ENCODE results near the gene DIS3L2.

- TF ChIP-seq EZH2 (IDR thresholded peaks at IDR 0.05; ENCODE audit: low read depth, unreplicated experiment), result no peak
- TF ChIP-seq CTCF (conservative IDR thresholded peaks at IDR 0.05; ENCODE audit: low read depth in 2 of 2), result no peak
- TF ChIP-seq JUNB (IDR thresholded peaks at IDR 0.05; ENCODE audit: unreplicated experiment), result no peak
- no peak for TF ChIP-seq REST (IDR thresholded peaks at IDR 0.05; ENCODE audit: unreplicated experiment)
- no peak for TF ChIP-seq POLR2AphosphoS5 (IDR thresholded peaks at IDR 0.05; ENCODE audit: low read depth)
- TF ChIP-seq EZH2phosphoT487 (IDR thresholded peaks at IDR 0.05; ENCODE audit: unreplicated experiment), result no peak
- TF ChIP-seq ETS1 (IDR thresholded peaks at IDR 0.05), result no peak
- TF ChIP-seq CREB1 (CRISPR knock-in tag; IDR thresholded peaks at IDR 0.05; ENCODE audit: low read depth), result no peak
- no peak for TF ChIP-seq NANOG (IDR thresholded peaks at IDR 0.05; ENCODE audit: borderline replicate concordance)
- no peak for TF ChIP-seq ZNF462 (CRISPR knock-in tag; IDR thresholded peaks at IDR 0.05)
- TF ChIP-seq STAT1 (IDR thresholded peaks at IDR 0.05; ENCODE audit: unreplicated experiment), result no peak
- TF ChIP-seq ZNF331 (CRISPR knock-in tag; IDR thresholded peaks at IDR 0.05; ENCODE audit: low read depth), result no peak
- no peak for TF ChIP-seq ZNF114 (CRISPR knock-in tag; IDR thresholded peaks at IDR 0.05)
Measured at GRCh38 chr2:232088771-232089170, 127.3 kb downstream of the DIS3L2 start.
